HFF-Myc (cell line): ENCODE results near the gene UBE2D1.

ENCODE experiments used
- DNase-seq: peaks from one replicate; pipeline ENCODE4 v3.0.0-alpha.2; 2011; ENCODE audit warnings: low read depth; ENCODE audit errors: extremely low read depth
- H3K4me3 ChIP-seq: replicated peaks from 2 replicates; pipeline ENCODE4 v1.5.1; 2011; ENCODE audit warnings: low read depth, mild to moderate bottlenecking, control low read depth, low read length
- CTCF ChIP-seq: IDR thresholded peaks from 2 replicates; pipeline ENCODE4 v1.5.1; 2012; ENCODE audit warnings: mild to moderate bottlenecking, low read depth, low read length, control low read depth; ENCODE audit errors: missing control alignments

UBE2D1 gene

GRCh38 chr10:58371473-58371872, 36.7 kb downstream of the UBE2D1 start:
- H3K4me3 ChIP-seq: no peak overlapping the region
- no peak for TF ChIP-seq CTCF
- no peak for DNase-seq

GRCh38 chr10:58372607-58373441, 38.0 kb downstream of the UBE2D1 start:
- DNase-seq: no peak
- no peak for TF ChIP-seq CTCF
- H3K4me3 ChIP-seq: no peak overlapping the region

GRCh38 chr10:58373442-58373827, 38.6 kb downstream of the UBE2D1 start:
- no peak for TF ChIP-seq CTCF
- H3K4me3 ChIP-seq: no peak overlapping the region
- no peak for DNase-seq

GRCh38 chr10:58382489-58382995, 47.7 kb downstream of the UBE2D1 start:
- H3K4me3 ChIP-seq: no peak overlapping the region
- DNase-seq: no peak
- no peak for TF ChIP-seq CTCF

GRCh38 chr10:58384095-58384494, 49.3 kb downstream of the UBE2D1 start:
- DNase-seq: no peak
- peak overlapping the region; percentile 96; the same call in 1 of the 2 replicates for H3K4me3 ChIP-seq
- TF ChIP-seq CTCF: no peak

GRCh38 chr10:58384544-58384998, 49.8 kb downstream of the UBE2D1 start:
- TF ChIP-seq CTCF: no peak
- peak overlapping the region; percentile 96 for H3K4me3 ChIP-seq
- DNase-seq: no peak
